A673 (cell line): Measurements from ENCODE around the gene ZNF513. TPM values are rescaled to one million over a fixed set of nuclear protein-coding genes. Genes with fewer than 3 reads are reported as not detected.

ENCODE experiments used
- BruUV-seq: library from RNA; stranded (reverse); fragments of 400-500 nt; replicated peaks from 2 replicates; lab custom pipeline; 2021; lab: Mats Ljungman, UMichigan
- CTCF ChIA-PET: fragments of 300-600 bp; sonication (Branson Sonifier 250); formaldehyde crosslinking; loops from one replicate; lab custom pipeline; 2022; ENCODE audit warnings: antibody characterized with exemption; lab: Charles Lee
- POLR2A ChIA-PET: fragments of 300-600 bp; sonication (Branson Sonifier 250); formaldehyde crosslinking; loops from one replicate; lab custom pipeline; 2022; ENCODE audit warnings: antibody characterized with exemption; ENCODE audit not compliant: low non-redundant PET; lab: Charles Lee
- DNase-seq: peaks from one replicate; pipeline ENCODE4 v3.0.0-alpha.2; 2015; ENCODE audit warnings: low spot score
- H3K27ac ChIP-seq: fragments of 200-600 bp; sonication (generic); 2 replicates; pipeline ENCODE4 v1.5.1; 2016; ENCODE audit warnings: mixed run types, low read depth, mild to moderate bottlenecking, mixed read lengths, antibody characterized with exemption, low read length; ENCODE audit not compliant: poor library complexity, severe bottlenecking
- H3K27me3 ChIP-seq: fragments of 200-600 bp; sonication (generic); replicated peaks from 2 replicates; pipeline ENCODE4 v1.6.1; 2017; ENCODE audit warnings: mixed run types, low read depth, mild to moderate bottlenecking, mixed read lengths, antibody characterized with exemption, low read length; ENCODE audit not compliant: insufficient read depth, poor library complexity
- H3K36me3 ChIP-seq: fragments of 200-600 bp; sonication (generic); 2 replicates; pipeline ENCODE4 v1.6.1; 2016; ENCODE audit warnings: mixed run types, mild to moderate bottlenecking, mixed read lengths, antibody characterized with exemption, low read length; ENCODE audit not compliant: insufficient read depth, poor library complexity, severe bottlenecking
- H3K4me1 ChIP-seq: fragments of 200-600 bp; sonication (generic); 2 replicates; pipeline ENCODE4 v1.6.1; 2017; ENCODE audit warnings: mixed run types, mild to moderate bottlenecking, mixed read lengths, antibody characterized with exemption, low read length; ENCODE audit not compliant: insufficient read depth, poor library complexity, severe bottlenecking
- H3K4me3 ChIP-seq: fragments of 200-600 bp; sonication (generic); 2 replicates; pipeline ENCODE4 v1.5.1; 2016; ENCODE audit warnings: low read depth, mixed run types, mild to moderate bottlenecking, mixed read lengths, low read length; ENCODE audit not compliant: poor library complexity, severe bottlenecking
- H3K9me3 ChIP-seq: fragments of 200-600 bp; sonication (generic); 2 replicates; pipeline ENCODE4 v1.6.1; 2016; ENCODE audit warnings: mixed run types, low read depth, mild to moderate bottlenecking, mixed read lengths, antibody characterized with exemption, low read length; ENCODE audit not compliant: poor library complexity, severe bottlenecking
- EZH2 ChIP-seq: fragments of 200-600 bp; sonication (generic); IDR thresholded peaks from 2 replicates; pipeline ENCODE4 v1.6.1; 2017; ENCODE audit warnings: borderline replicate concordance, low read depth, mild to moderate bottlenecking, mixed read lengths, antibody characterized with exemption, low read length; ENCODE audit not compliant: poor library complexity, severe bottlenecking
- intact Hi-C: fragments of 100-400 bp; cut with micrococcal nuclease; formaldehyde crosslinking; loops from one replicate; pipeline ENCODE4 v1.10.0; 2022; ENCODE audit not compliant: unreplicated experiment
- total RNA-seq: library from RNA; stranded (reverse); gene quantifications from 2 replicates; pipeline ENCODE4 v1.2.3, GENCODE V29; 2021
- TF ChIP-seq, protein P1 (sequence below): fragments of 300-800, 200-600 bp; sonication (generic); conservative IDR thresholded peaks from 2 replicates; pipeline ENCODE4 v1.5.1; 2017; ENCODE audit warnings: low read depth, mild to moderate bottlenecking, antibody characterized with exemption, low read length, moderate library complexity, mixed read lengths

The ZNF513 gene
- total RNA-seq, 1 experiment from 2014 or later = 21.3 TPM

DNA sequence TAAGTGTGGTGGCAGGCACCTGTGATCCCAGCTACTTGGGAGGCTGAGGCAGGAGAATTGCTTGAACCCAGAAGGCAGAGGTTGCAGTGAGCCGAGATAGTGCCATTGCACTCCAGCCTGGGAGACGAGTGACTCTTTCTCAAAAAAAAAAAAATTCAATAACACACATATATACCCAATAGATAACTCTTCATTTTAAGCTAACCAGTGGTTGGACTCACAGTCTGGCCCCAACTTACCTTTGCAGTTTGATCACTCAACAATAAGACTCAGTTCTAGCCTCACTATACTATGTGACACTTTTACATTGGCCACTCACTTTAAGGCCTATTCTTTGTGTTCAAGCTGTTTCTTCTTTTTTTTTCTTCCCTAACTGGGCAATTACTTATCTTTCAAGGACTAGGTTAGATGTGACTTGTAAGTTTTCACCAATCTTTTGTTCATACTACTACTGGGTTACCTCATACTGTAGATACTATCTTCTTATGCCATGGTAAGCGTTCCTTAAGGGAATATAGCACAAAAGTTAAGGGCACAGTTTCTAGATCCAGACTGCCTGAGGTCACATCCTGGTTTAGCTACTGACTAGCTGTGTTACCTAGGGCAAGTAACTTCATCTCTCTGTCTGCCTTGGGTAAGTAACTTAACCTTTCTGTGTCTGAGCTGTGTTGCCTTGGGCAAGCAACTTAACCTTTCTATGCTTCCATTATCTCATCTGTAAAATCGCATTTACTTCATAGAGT, 17.7 kb downstream of the ZNF513 start:
- POLR2A ChIA-PET = no interaction called here
- BruUV-seq = no TSS peak

DNA sequence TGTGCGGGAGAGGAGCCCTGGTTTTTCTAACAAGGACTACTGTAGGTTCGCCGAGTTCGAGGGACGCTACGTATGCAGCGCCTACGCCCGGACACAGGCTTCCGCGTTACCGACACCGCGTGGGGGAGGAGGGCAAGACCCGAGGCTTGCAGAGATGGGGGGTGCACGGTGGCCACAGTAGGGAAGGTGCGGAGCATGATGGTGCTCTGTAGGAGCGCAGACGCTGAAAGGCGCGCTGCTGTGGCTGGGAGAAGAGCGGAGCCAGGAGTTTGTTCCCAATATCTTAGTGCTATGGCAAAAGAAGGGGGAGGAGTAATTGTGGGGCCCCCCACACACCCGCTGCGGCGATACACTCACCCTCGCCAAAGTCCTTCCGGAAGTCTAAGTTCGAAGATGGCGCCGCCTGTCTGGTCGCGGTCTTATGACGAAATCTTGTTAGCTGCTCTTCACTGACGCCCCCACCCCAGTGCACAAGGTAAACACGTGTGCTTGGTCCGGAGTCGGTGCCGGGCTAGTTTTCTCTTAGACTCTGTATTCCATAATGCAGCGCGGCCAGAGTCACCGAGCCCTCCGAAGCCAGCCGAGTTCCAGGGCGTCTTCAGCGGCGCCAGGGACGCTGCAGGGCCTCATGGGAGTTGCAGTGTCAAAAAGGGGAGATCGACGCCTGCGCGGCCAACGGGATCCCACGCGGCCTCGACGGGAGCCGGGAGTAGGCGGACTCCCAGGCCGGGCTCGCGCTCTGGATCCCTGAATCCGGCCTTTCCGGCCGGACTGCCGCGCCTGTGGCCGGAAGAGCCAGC, 24.0 kb downstream of the ZNF513 start, which contains the start of gene GTF3C2:
Gene GTF3C2 (minus strand): TSS at position 383 of the 800 bp plus-strand sequence. CDS start 13,210 bp downstream, outside the sequence.
- TSS peak; percentile 58 for BruUV-seq
- intact Hi-C loops = loop anchor here (1.0 kb wide), 1 partner anchor 14 kb away; the partner anchor contains the start of genes EIF2B4 and SNX17
- peak; percentile 99 for DNase-seq
- no peaks in the 10 kb centered on the region for H3K27me3 ChIP-seq
- H3K9me3 ChIP-seq = no peaks in the 10 kb centered on the region
- ChIA-PET CTCF (interaction anchor here (1.5 kb wide), 1 partner anchor 13 kb away, joined by 4 read pairs; no protein-coding TSS in a partner anchor), POLR2A (interaction anchor here (0.6 to 1.2 kb wide), 4 partner anchors 13 to 74 kb away, joined by 3 to 9 read pairs (median 4); no protein-coding TSS in a partner anchor)
- H3K27ac ChIP-seq = peak within 1 kb of the TSS; percentile 88
- peaks cover 3% of the 10 kb centered on the region for H3K4me1 ChIP-seq
- H3K4me3 ChIP-seq = peak within 1 kb of the TSS; percentile 77
- H3K36me3 ChIP-seq = peaks cover 2% of the 10 kb centered on the region
- TF ChIP-seq, protein P1, sequence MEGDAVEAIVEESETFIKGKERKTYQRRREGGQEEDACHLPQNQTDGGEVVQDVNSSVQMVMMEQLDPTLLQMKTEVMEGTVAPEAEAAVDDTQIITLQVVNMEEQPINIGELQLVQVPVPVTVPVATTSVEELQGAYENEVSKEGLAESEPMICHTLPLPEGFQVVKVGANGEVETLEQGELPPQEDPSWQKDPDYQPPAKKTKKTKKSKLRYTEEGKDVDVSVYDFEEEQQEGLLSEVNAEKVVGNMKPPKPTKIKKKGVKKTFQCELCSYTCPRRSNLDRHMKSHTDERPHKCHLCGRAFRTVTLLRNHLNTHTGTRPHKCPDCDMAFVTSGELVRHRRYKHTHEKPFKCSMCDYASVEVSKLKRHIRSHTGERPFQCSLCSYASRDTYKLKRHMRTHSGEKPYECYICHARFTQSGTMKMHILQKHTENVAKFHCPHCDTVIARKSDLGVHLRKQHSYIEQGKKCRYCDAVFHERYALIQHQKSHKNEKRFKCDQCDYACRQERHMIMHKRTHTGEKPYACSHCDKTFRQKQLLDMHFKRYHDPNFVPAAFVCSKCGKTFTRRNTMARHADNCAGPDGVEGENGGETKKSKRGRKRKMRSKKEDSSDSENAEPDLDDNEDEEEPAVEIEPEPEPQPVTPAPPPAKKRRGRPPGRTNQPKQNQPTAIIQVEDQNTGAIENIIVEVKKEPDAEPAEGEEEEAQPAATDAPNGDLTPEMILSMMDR = no peak
- TF ChIP-seq EZH2 = no peak

More for the DNA sequence above, 17.7 kb downstream of the ZNF513 start:
- TF ChIP-seq, protein P1 = no peak
- DNase-seq = no peak
- Histone ChIP-seq H3K4me1 (no peaks in the 10 kb centered on the region), H3K4me3 (no peak overlapping the region), H3K9me3 (no peaks in the 10 kb centered on the region), H3K36me3 (peaks cover 41% of the 10 kb centered on the region), H3K27ac (no peak overlapping the region), H3K27me3 (no peaks in the 10 kb centered on the region)
- intact Hi-C loops = no loop called here
- CTCF ChIA-PET = no interaction called here

DNA sequence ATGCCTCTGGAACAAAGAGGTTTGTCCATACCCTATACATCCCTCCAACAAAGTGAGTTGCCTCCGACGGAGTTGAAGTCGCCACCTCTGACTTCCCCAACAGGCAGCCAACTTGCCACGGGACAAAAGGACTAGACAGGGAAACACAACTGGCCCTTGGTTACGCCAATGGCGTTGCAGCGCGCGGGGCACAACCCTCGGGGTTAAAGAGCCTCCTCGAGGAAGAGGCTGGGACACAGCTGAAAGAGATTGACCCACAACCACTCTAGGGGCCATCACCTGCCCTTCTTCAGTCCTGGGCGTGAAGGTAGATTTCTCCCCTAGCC, 24.5 kb downstream of the ZNF513 start:
- no peak for TF ChIP-seq EZH2
- TF ChIP-seq, protein P1 = no peak
- peak; percentile 42 for DNase-seq
- intact Hi-C loops = loop anchor here (1.0 kb wide), 1 partner anchor 14 kb away; the partner anchor contains the start of genes EIF2B4 and SNX17
- CTCF ChIA-PET = interaction anchor here (1.5 kb wide), 1 partner anchor 13 kb away, joined by 4 read pairs; no protein-coding TSS in a partner anchor
- no peaks in the 10 kb centered on the region for H3K9me3 ChIP-seq
- POLR2A ChIA-PET = interaction anchor here (0.6 kb wide), 1 partner anchor 23 kb away, joined by 4 read pairs; no protein-coding TSS in a partner anchor
- peaks cover 3% of the 10 kb centered on the region for H3K4me1 ChIP-seq
- no peaks in the 10 kb centered on the region for H3K27me3 ChIP-seq
- peak overlapping the region; percentile 88 for H3K27ac ChIP-seq
- no TSS peak for BruUV-seq
- H3K4me3 ChIP-seq = peak overlapping the region; percentile 77
- peaks cover 2% of the 10 kb centered on the region for H3K36me3 ChIP-seq
